CD4-positive, CD25-positive, alpha-beta regulatory T cell (primary cell): ENCODE results near the gene SEPTIN7. TPM values are rescaled to one million over a fixed set of nuclear protein-coding genes. Genes with fewer than 3 reads are reported as not detected.

Source experiments
- ATAC-seq, 2 donors: fragments of 150-1000 bp; cut with Tn5 transposase; one replicate each; pipeline ENCODE4 v1.10.0; 2021; ENCODE audit warnings: low read depth in 2 of 2, moderate number of reproducible peaks in 2 of 2, moderate library complexity in 1 of 2
- DNase-seq, 3 donors: peaks; one replicate each; pipeline versions ENCODE4 v3.0.0 to v3.0.0-alpha.2; 2012 to 2022; ENCODE audit warnings: mixed read lengths in 1 of 3
- H3K27ac ChIP-seq: one replicate; pipeline ENCODE4 v1.7.0; 2013; ENCODE audit warnings: mild to moderate bottlenecking, low read length; ENCODE audit not compliant: insufficient read depth, poor library complexity, severe bottlenecking
- H3K27me3 ChIP-seq: one replicate; pipeline ENCODE4 v1.7.0; 2013; ENCODE audit warnings: low read length; ENCODE audit not compliant: control insufficient read depth, insufficient read depth
- H3K36me3 ChIP-seq: one replicate; pipeline ENCODE4 v1.7.0; 2013; ENCODE audit warnings: mild to moderate bottlenecking, low read length, moderate library complexity; ENCODE audit not compliant: control insufficient read depth, insufficient read depth
- H3K4me1 ChIP-seq: 2 replicates; pipeline ENCODE4 v1.7.0; 2013; ENCODE audit warnings: mild to moderate bottlenecking, low read length; ENCODE audit not compliant: insufficient read depth, control insufficient read depth, poor library complexity, severe bottlenecking
- H3K4me3 ChIP-seq: one replicate; pipeline ENCODE4 v1.7.0; 2013; ENCODE audit warnings: low read depth, mild to moderate bottlenecking, low read length, moderate library complexity
- H3K9me3 ChIP-seq, 2 experiments: 1 replicate in 1 of 2; 2 replicates in 1 of 2; pipeline ENCODE4 v1.7.0; 2013; ENCODE audit warnings: low read length in 2 of 2, mild to moderate bottlenecking in 1 of 2, moderate library complexity in 1 of 2; ENCODE audit not compliant: control insufficient read depth in 2 of 2
- H3K27ac Mint-ChIP-seq, 3 donors: one replicate each; pipeline ENCODE4 v1.8.0; 2020 to 2022; ENCODE audit warnings: mild to moderate bottlenecking in 3 of 3, mixed read lengths in 3 of 3, moderate library complexity in 2 of 3
- H3K27me3 Mint-ChIP-seq: one replicate; pipeline ENCODE4 v1.8.0; 2022; ENCODE audit warnings: mild to moderate bottlenecking, mixed read lengths
- H3K36me3 Mint-ChIP-seq: one replicate; pipeline ENCODE4 v1.8.0; 2020; ENCODE audit warnings: mixed read lengths
- H3K4me1 Mint-ChIP-seq, 4 donors: one replicate each; pipeline ENCODE4 v1.8.0; 2020 to 2022; ENCODE audit warnings: mixed read lengths in 4 of 4, mild to moderate bottlenecking in 1 of 4
- H3K4me3 Mint-ChIP-seq, 4 donors: one replicate each; pipeline ENCODE4 v1.8.0; 2020 to 2022; ENCODE audit warnings: mild to moderate bottlenecking in 4 of 4, mixed read lengths in 4 of 4, moderate library complexity in 3 of 4
- H3K9me3 Mint-ChIP-seq, 7 donors: one replicate each; pipeline ENCODE4 v1.8.0; 2020 to 2022; ENCODE audit warnings: mixed read lengths in 7 of 7, mild to moderate bottlenecking in 3 of 7, moderate library complexity in 2 of 7
- polyA plus RNA-seq, 4 donors: library from polyadenylated mRNA; unstranded; fragments of 300-500 nt; fragmentation: Illumina TruSeq; gene quantifications; one replicate each; pipeline ENCODE4 v1.2.3, GENCODE V29; 2021
- total RNA-seq: library from RNA; stranded (reverse); gene quantifications from one replicate; pipeline ENCODE4 v1.2.3, GENCODE V29; 2022

The SEPTIN7 gene
- total and polyA plus RNA-seq, 5 donors from 2014 or later, result 226 to 541 (median 448) TPM

GRCh38 chr7:35758421-35758820 is 42.4 kb upstream of the SEPTIN7 start:
- Histone ChIP-seq H3K4me1 (no peaks in the 10 kb centered on the region), H3K36me3 (no peaks in the 10 kb centered on the region), H3K27me3 (peaks cover 6% of the 10 kb centered on the region), H3K27ac (no peak overlapping the region), H3K4me3 (no peak overlapping the region), H3K9me3 (no peaks in the 10 kb centered on the region)
- Mint-ChIP-seq H3K9me3 (no peaks in the 10 kb centered on the region), H3K36me3 (no peaks in the 10 kb centered on the region), H3K27ac (no peak overlapping the region), H3K4me1 (peaks cover 0 to 3% (median under 1%) of the 10 kb centered on the region in 4 donors), H3K4me3 (no peak overlapping the region), H3K27me3 (peaks cover 32% of the 10 kb centered on the region)
- DNase-seq, result peak in 1 of 3 donors; percentile 8
- no peak for ATAC-seq

- no peak overlapping the region for H3K4me3 Mint-ChIP-seq
- peaks cover 0 to 3% (median under 1%) of the 10 kb centered on the region in 4 donors for H3K4me1 Mint-ChIP-seq
- no peaks in the 10 kb centered on the region for H3K36me3 Mint-ChIP-seq
- Histone ChIP-seq H3K27ac (no peak overlapping the region), H3K27me3 (peaks cover 6% of the 10 kb centered on the region), H3K36me3 (no peaks in the 10 kb centered on the region), H3K9me3 (no peaks in the 10 kb centered on the region), H3K4me1 (no peaks in the 10 kb centered on the region), H3K4me3 (no peak overlapping the region)
- ATAC-seq, result no peak
- H3K27me3 Mint-ChIP-seq, result peaks cover 32% of the 10 kb centered on the region
- H3K27ac Mint-ChIP-seq, result peak overlapping the region in 1 of 3 donors; percentile 44
- H3K9me3 Mint-ChIP-seq, result no peaks in the 10 kb centered on the region
- DNase-seq, result no peak
These were observed 40.6 kb upstream of the SEPTIN7 start for GRCh38 chr7:35760143-35760745.

- Mint-ChIP-seq H3K36me3 (no peaks in the 10 kb centered on the region), H3K4me1 (peaks cover 0 to 3% (median under 1%) of the 10 kb centered on the region in 4 donors), H3K4me3 (no peak overlapping the region), H3K27me3 (peaks cover 34% of the 10 kb centered on the region), H3K9me3 (peaks cover 0 to 6% (median 0%) of the 10 kb centered on the region in 7 donors), H3K27ac (no peak overlapping the region)
- Histone ChIP-seq H3K4me3 (no peak overlapping the region), H3K36me3 (no peaks in the 10 kb centered on the region), H3K9me3 (no peaks in the 10 kb centered on the region), H3K27ac (no peak overlapping the region), H3K4me1 (no peaks in the 10 kb centered on the region), H3K27me3 (peaks cover 3% of the 10 kb centered on the region)
- DNase-seq, result no peak
- no peak for ATAC-seq
These were observed 38.8 kb upstream of the SEPTIN7 start for GRCh38 chr7:35761871-35762677.

GRCh38 chr7:35762781-35763180 is 38.1 kb upstream of the SEPTIN7 start:
- H3K4me3 ChIP-seq, result no peak overlapping the region
- peaks cover 0 to 3% (median under 1%) of the 10 kb centered on the region in 4 donors for H3K4me1 Mint-ChIP-seq
- H3K4me3 Mint-ChIP-seq, result no peak overlapping the region
- no peaks in the 10 kb centered on the region for H3K36me3 Mint-ChIP-seq
- H3K4me1 ChIP-seq, result no peaks in the 10 kb centered on the region
- H3K9me3 Mint-ChIP-seq, result peaks cover 0 to 6% (median 0%) of the 10 kb centered on the region in 7 donors
- peaks cover 41% of the 10 kb centered on the region for H3K27me3 Mint-ChIP-seq
- no peaks in the 10 kb centered on the region for H3K36me3 ChIP-seq
- ATAC-seq, result no peak
- H3K9me3 ChIP-seq, result no peaks in the 10 kb centered on the region
- no peak for DNase-seq
- H3K27me3 ChIP-seq, result peaks cover 3% of the 10 kb centered on the region
- H3K27ac Mint-ChIP-seq, result no peak overlapping the region
- no peak overlapping the region for H3K27ac ChIP-seq

- Mint-ChIP-seq H3K9me3 (peaks cover 0 to 6% (median 0%) of the 10 kb centered on the region in 7 donors), H3K4me3 (no peak overlapping the region), H3K4me1 (no peaks in the 10 kb centered on the region), H3K27ac (no peak overlapping the region), H3K36me3 (no peaks in the 10 kb centered on the region), H3K27me3 (peaks cover 13% of the 10 kb centered on the region)
- H3K4me1 ChIP-seq, result no peaks in the 10 kb centered on the region
- no peaks in the 10 kb centered on the region for H3K9me3 ChIP-seq
- ATAC-seq (no peak), DNase-seq (no peak)
- H3K27ac ChIP-seq, result no peak overlapping the region
- H3K4me3 ChIP-seq, result no peak overlapping the region
- no peaks in the 10 kb centered on the region for H3K36me3 ChIP-seq
- H3K27me3 ChIP-seq, result no peaks in the 10 kb centered on the region
These were observed 32.5 kb upstream of the SEPTIN7 start for GRCh38 chr7:35768346-35768745.

GRCh38 chr7:35771776-35772175 is 29.1 kb upstream of the SEPTIN7 start:
- Mint-ChIP-seq H3K36me3 (no peaks in the 10 kb centered on the region), H3K27me3 (peaks cover 6% of the 10 kb centered on the region), H3K27ac (no peak overlapping the region), H3K4me1 (no peaks in the 10 kb centered on the region), H3K9me3 (peaks cover 0 to 2% (median 0%) of the 10 kb centered on the region in 7 donors), H3K4me3 (no peak overlapping the region)
- Histone ChIP-seq H3K27ac (no peak overlapping the region), H3K9me3 (no peaks in the 10 kb centered on the region), H3K4me3 (no peak overlapping the region), H3K36me3 (no peaks in the 10 kb centered on the region), H3K27me3 (no peaks in the 10 kb centered on the region), H3K4me1 (no peaks in the 10 kb centered on the region)
- no peak for ATAC-seq
- DNase-seq, result no peak

- no peaks in the 10 kb centered on the region for H3K27me3 Mint-ChIP-seq
- Histone ChIP-seq H3K4me3 (no peak overlapping the region), H3K36me3 (no peaks in the 10 kb centered on the region), H3K9me3 (no peaks in the 10 kb centered on the region), H3K4me1 (no peaks in the 10 kb centered on the region), H3K27ac (no peak overlapping the region), H3K27me3 (no peaks in the 10 kb centered on the region)
- no peaks in the 10 kb centered on the region for H3K4me1 Mint-ChIP-seq
- H3K36me3 Mint-ChIP-seq, result no peaks in the 10 kb centered on the region
- peaks cover 0 to 2% (median 0%) of the 10 kb centered on the region in 7 donors for H3K9me3 Mint-ChIP-seq
- peak overlapping the region in 1 of 3 donors; percentile 32 for H3K27ac Mint-ChIP-seq
- DNase-seq, result no peak
- H3K4me3 Mint-ChIP-seq, result no peak overlapping the region
- no peak for ATAC-seq
These were observed 26.9 kb upstream of the SEPTIN7 start for GRCh38 chr7:35773994-35774393.
